Liver (tissue), 3 donors: ENCODE results near the gene C1orf210.

ENCODE experiments used
- EGR1 ChIP-seq, 2 donors: IDR thresholded peaks; 2 replicates each; pipeline ENCODE4 v1.6.1; 2016 to 2018; ENCODE audit warnings: antibody characterized with exemption in 2 of 2, low read depth in 2 of 2
- GABPA ChIP-seq, 2 donors: IDR thresholded peaks in 1 of 2; conservative IDR thresholded peaks in 1 of 2; 2 replicates each; pipeline ENCODE4 v1.6.1; 2016; ENCODE audit warnings: antibody characterized with exemption in 2 of 2, mild to moderate bottlenecking in 1 of 2, moderate library complexity in 1 of 2
- HNF4A ChIP-seq, 2 donors: conservative IDR thresholded peaks; 2 replicates each; pipeline ENCODE4 v1.6.1; 2016; ENCODE audit warnings: antibody characterized with exemption in 2 of 2, mild to moderate bottlenecking in 2 of 2
- HNF4G ChIP-seq: IDR thresholded peaks from 2 replicates; pipeline ENCODE4 v1.6.1; 2016; ENCODE audit warnings: antibody characterized with exemption
- JUND ChIP-seq, 2 donors: IDR thresholded peaks; 2 replicates each; pipeline ENCODE4 v1.6.1; 2016; ENCODE audit warnings: antibody characterized with exemption in 2 of 2
- RXRA ChIP-seq, 2 donors: IDR thresholded peaks; 2 replicates each; pipeline ENCODE4 v1.6.1; 2017 to 2018; ENCODE audit warnings: antibody characterized with exemption in 2 of 2, mild to moderate bottlenecking in 1 of 2
- SP1 ChIP-seq: IDR thresholded peaks from 2 replicates; pipeline ENCODE4 v1.6.1; 2018; ENCODE audit warnings: antibody characterized with exemption, mild to moderate bottlenecking
- TAF1 ChIP-seq: conservative IDR thresholded peaks from 2 replicates; pipeline ENCODE4 v1.6.1; 2016; ENCODE audit warnings: antibody characterized with exemption, mild to moderate bottlenecking
- YY1 ChIP-seq: IDR thresholded peaks from 2 replicates; pipeline ENCODE4 v1.6.1; 2016; ENCODE audit warnings: antibody characterized with exemption, mild to moderate bottlenecking
- TF ChIP-seq, protein P1 (sequence below): IDR thresholded peaks from 2 replicates; pipeline ENCODE4 v1.6.1; 2016; ENCODE audit warnings: antibody characterized with exemption
- TF ChIP-seq, protein P2 (sequence below): fragments of 150-350 bp; IDR thresholded peaks from 2 replicates; pipeline ENCODE4 v1.5.1; 2017; ENCODE audit warnings: improper control_type of control experiment, low read depth, low read length; ENCODE audit not compliant: missing input control
- TF ChIP-seq, protein P3 (sequence below): IDR thresholded peaks from 2 replicates; pipeline ENCODE4 v1.6.1; 2016; ENCODE audit warnings: antibody characterized with exemption, mild to moderate bottlenecking
- TF ChIP-seq, protein P4 (sequence below): IDR thresholded peaks from 2 replicates; pipeline ENCODE4 v1.6.1; 2016; ENCODE audit warnings: antibody characterized with exemption
- TF ChIP-seq, protein P5 (sequence below): IDR thresholded peaks from 2 replicates; pipeline ENCODE4 v1.6.1; 2016; ENCODE audit warnings: antibody characterized with exemption
- donor health status: healthy.
- donor health status: healthy.

DNA sequence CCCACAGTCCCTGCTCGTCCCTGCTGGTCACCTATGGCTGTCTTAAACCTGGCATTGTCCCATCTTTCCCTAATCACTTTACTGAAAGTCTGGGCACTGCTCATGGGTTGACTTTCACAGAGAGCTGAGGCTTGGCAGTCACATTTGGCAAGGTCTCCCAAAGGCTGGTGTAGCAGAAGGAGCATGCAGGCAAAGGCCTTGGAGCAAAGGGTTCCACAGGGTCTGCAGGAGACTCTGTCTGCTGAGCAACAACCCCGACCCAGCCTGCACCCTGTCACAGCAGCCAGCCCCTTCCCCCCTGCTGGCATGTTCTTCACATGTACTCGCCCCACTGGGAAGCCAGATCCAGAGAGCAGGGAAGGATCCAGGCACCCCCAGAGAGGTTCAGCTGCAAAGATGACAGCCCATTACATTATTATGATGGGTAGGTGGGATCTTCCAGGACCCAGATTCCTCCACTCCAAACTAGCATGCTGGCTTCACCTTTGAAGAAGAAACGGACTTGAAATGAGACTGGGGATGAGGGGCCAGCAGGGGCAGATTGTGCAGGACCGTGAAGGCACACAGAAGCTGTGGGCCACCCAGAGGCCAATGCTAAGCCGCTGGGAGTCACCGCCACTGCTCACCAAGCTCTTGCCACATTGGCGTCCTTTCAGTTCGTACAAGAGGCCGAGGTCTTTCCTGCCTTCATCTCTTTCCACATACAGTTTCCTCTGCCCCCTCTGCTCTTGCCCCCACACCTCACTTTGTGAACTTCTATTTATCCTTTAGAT is 29.8 kb downstream of the C1orf210 start:
- TF ChIP-seq, protein P1, sequence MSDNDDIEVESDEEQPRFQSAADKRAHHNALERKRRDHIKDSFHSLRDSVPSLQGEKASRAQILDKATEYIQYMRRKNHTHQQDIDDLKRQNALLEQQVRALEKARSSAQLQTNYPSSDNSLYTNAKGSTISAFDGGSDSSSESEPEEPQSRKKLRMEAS: no peak
- TF ChIP-seq, protein P2, sequence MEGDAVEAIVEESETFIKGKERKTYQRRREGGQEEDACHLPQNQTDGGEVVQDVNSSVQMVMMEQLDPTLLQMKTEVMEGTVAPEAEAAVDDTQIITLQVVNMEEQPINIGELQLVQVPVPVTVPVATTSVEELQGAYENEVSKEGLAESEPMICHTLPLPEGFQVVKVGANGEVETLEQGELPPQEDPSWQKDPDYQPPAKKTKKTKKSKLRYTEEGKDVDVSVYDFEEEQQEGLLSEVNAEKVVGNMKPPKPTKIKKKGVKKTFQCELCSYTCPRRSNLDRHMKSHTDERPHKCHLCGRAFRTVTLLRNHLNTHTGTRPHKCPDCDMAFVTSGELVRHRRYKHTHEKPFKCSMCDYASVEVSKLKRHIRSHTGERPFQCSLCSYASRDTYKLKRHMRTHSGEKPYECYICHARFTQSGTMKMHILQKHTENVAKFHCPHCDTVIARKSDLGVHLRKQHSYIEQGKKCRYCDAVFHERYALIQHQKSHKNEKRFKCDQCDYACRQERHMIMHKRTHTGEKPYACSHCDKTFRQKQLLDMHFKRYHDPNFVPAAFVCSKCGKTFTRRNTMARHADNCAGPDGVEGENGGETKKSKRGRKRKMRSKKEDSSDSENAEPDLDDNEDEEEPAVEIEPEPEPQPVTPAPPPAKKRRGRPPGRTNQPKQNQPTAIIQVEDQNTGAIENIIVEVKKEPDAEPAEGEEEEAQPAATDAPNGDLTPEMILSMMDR: no peak
- no peak for TF ChIP-seq YY1
- no peak for TF ChIP-seq JUND (IDR thresholded peaks at IDR 0.05)
- no peak for TF ChIP-seq SP1
- no peak for TF ChIP-seq EGR1 (IDR thresholded peaks at IDR 0.05; ENCODE audit: low read depth in 2 of 2)
- no peak for TF ChIP-seq TAF1
- TF ChIP-seq, protein P3, sequence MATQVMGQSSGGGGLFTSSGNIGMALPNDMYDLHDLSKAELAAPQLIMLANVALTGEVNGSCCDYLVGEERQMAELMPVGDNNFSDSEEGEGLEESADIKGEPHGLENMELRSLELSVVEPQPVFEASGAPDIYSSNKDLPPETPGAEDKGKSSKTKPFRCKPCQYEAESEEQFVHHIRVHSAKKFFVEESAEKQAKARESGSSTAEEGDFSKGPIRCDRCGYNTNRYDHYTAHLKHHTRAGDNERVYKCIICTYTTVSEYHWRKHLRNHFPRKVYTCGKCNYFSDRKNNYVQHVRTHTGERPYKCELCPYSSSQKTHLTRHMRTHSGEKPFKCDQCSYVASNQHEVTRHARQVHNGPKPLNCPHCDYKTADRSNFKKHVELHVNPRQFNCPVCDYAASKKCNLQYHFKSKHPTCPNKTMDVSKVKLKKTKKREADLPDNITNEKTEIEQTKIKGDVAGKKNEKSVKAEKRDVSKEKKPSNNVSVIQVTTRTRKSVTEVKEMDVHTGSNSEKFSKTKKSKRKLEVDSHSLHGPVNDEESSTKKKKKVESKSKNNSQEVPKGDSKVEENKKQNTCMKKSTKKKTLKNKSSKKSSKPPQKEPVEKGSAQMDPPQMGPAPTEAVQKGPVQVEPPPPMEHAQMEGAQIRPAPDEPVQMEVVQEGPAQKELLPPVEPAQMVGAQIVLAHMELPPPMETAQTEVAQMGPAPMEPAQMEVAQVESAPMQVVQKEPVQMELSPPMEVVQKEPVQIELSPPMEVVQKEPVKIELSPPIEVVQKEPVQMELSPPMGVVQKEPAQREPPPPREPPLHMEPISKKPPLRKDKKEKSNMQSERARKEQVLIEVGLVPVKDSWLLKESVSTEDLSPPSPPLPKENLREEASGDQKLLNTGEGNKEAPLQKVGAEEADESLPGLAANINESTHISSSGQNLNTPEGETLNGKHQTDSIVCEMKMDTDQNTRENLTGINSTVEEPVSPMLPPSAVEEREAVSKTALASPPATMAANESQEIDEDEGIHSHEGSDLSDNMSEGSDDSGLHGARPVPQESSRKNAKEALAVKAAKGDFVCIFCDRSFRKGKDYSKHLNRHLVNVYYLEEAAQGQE: no peak
- TF ChIP-seq, protein P4, sequence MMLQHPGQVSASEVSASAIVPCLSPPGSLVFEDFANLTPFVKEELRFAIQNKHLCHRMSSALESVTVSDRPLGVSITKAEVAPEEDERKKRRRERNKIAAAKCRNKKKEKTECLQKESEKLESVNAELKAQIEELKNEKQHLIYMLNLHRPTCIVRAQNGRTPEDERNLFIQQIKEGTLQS: no peak
- no peak for TF ChIP-seq HNF4A (conservative IDR thresholded peaks at IDR 0.05)
- no peak for TF ChIP-seq GABPA (IDR thresholded peaks at IDR 0.05 in 1 of 2, conservative IDR thresholded peaks at IDR 0.05 in 1 of 2)
- no peak for TF ChIP-seq HNF4G
- no peak for TF ChIP-seq RXRA (IDR thresholded peaks at IDR 0.05)
- TF ChIP-seq, protein P5, sequence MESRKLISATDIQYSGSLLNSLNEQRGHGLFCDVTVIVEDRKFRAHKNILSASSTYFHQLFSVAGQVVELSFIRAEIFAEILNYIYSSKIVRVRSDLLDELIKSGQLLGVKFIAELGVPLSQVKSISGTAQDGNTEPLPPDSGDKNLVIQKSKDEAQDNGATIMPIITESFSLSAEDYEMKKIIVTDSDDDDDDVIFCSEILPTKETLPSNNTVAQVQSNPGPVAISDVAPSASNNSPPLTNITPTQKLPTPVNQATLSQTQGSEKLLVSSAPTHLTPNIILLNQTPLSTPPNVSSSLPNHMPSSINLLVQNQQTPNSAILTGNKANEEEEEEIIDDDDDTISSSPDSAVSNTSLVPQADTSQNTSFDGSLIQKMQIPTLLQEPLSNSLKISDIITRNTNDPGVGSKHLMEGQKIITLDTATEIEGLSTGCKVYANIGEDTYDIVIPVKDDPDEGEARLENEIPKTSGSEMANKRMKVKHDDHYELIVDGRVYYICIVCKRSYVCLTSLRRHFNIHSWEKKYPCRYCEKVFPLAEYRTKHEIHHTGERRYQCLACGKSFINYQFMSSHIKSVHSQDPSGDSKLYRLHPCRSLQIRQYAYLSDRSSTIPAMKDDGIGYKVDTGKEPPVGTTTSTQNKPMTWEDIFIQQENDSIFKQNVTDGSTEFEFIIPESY: no peak
